ENCODE measurements around the gene JUNB. TPM values are rescaled to one million over a fixed set of nuclear protein-coding genes. Genes with fewer than 3 reads are reported as not detected.

JUNB gene
- total and polyA plus RNA-seq, 2 of the 8 experiments (the other 6 are each of a cell fraction or from before 2014, with no cell fraction given), result 7.4 to 10.0 TPM

DNA sequence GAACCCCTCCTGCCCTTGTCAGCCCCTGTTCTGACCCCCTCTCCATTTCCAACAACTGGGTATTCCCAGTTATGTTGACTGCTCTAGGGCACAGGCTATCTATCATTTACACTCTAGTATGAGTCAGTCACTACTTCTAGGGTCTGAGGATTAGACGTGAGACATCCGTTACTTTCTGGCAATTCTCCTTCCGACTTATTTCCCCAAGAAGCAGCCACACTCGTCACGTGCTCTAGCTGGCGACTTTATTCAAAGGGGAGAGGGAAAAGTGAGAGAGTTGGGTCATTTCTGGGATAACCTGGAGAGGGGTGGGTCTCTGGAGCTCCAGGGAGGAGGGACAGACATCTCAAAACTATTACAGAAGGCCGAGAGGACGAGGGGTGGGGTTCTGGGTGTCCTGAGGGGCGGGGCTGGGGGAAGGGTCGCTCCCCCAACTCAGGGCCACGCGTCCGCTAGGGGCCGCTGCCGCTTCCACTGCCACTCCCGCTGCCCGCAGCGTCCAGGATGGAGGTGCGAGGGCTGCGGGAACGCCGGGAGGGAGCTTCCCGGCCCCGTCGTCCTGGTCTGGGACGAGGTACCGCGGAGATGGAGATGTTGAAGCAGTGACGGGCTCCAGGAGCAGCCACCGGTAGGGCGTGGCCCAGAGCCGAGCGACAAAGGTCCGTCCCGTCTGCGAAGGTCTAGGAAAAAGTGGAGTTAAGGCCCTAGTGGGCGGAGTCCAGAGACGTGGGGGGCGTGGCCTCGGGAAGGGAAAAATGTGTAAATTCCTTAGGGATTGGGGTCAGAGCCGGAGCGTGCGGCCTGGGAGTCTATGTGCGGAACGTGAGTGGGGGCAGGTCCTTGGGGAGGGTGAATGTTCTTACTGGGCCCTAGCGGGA is 34.2 kb downstream of the JUNB start (continued):
- no peak for TF ChIP-seq EZH2 (IDR thresholded peaks at IDR 0.05; ENCODE audit: low read depth, low read length, severe bottlenecking)
- peak in 1 of 2 experiments; percentile 65; a peak in 1 of 3 replicates for TF ChIP-seq POLR2A (IDR thresholded peaks at IDR 0.05; ENCODE audit: control extremely low read depth in 1 of 2, low read depth in 2 of 2, low read length in 2 of 2)
- no peak for TF ChIP-seq RXRA (IDR thresholded peaks at IDR 0.05; ENCODE audit: insufficient read depth, low read depth, low read length)
- no peak for TF ChIP-seq KDM5A (IDR thresholded peaks at IDR 0.05; ENCODE audit: low read length)
- no peak for TF ChIP-seq RFX5 (IDR thresholded peaks at IDR 0.05; ENCODE audit: borderline replicate concordance, low read depth, low read length)
- TF ChIP-seq BCL11A (IDR thresholded peaks at IDR 0.05; ENCODE audit: low read depth in 2 of 2, low read length in 2 of 2), result no peak
- TF ChIP-seq HDAC2 (IDR thresholded peaks at IDR 0.05; ENCODE audit: borderline replicate concordance in 1 of 2, low read depth in 2 of 2, low read length in 2 of 2), result no peak
- no peak for TF ChIP-seq SUZ12 (IDR thresholded peaks at IDR 0.05; ENCODE audit: low read length)
- TF ChIP-seq KDM4A (IDR thresholded peaks at IDR 0.05; ENCODE audit: low read depth, low read length, severe bottlenecking), result peak; percentile 73
- TF ChIP-seq NRF1 (IDR thresholded peaks at IDR 0.05; ENCODE audit: low read depth, low read length), result no peak
- no peak for TF ChIP-seq EGR1 (IDR thresholded peaks at IDR 0.05; ENCODE audit: borderline replicate concordance, low read depth, low read length)
- no peak for TF ChIP-seq FOSL1 (IDR thresholded peaks at IDR 0.05; ENCODE audit: insufficient read depth, low read depth, low read length)
- TF ChIP-seq RNF2 (IDR thresholded peaks at IDR 0.05; ENCODE audit: borderline replicate concordance, low read depth, low read length, missing control alignments, poor library complexity, severe bottlenecking), result no peak
- no peak for TF ChIP-seq EP300 (IDR thresholded peaks at IDR 0.05; ENCODE audit: borderline replicate concordance in 1 of 2, low read depth in 2 of 2, low read length in 2 of 2)
- no peak for TF ChIP-seq GABPA (IDR thresholded peaks at IDR 0.05; ENCODE audit: borderline replicate concordance, insufficient read depth, low read length)
- no peak for TF ChIP-seq POU5F1 (IDR thresholded peaks at IDR 0.05; ENCODE audit: low read depth, low read length)
- TF ChIP-seq TEAD4 (IDR thresholded peaks at IDR 0.05; ENCODE audit: low read depth, low read length), result peak; percentile 52; the same call in 1 of the 2 replicates
- 0 out of 4 replicates have a peak, but pooled peaks of 1 of the 2 experiments have one; percentile 58 for TF ChIP-seq SIN3A (conservative IDR thresholded peaks at IDR 0.05 in 1 of 2, IDR thresholded peaks at IDR 0.05 in 1 of 2; ENCODE audit: low read depth in 1 of 2, low read length in 2 of 2)
- peak; percentile 71 for TF ChIP-seq PHF8 (conservative IDR thresholded peaks at IDR 0.05; ENCODE audit: low read depth, low read length)
- no peak for TF ChIP-seq SP2 (IDR thresholded peaks at IDR 0.05; ENCODE audit: low read length)
- TF ChIP-seq SP4 (IDR thresholded peaks at IDR 0.05; ENCODE audit: low read length), result peak; percentile 54; the same call in 1 of the 2 replicates
- TF ChIP-seq TAF1 (IDR thresholded peaks at IDR 0.05; ENCODE audit: low read depth, low read length), result peak; percentile 81
- no peak for TF ChIP-seq CEBPB (IDR thresholded peaks at IDR 0.05; ENCODE audit: low read depth, low read length)
